Tibial nerve (tissue), 4 donors: ENCODE measurements around the gene BMP7. TPM values are rescaled to one million over a fixed set of nuclear protein-coding genes. Genes with fewer than 3 reads are reported as not detected.
A peak's percentile ranks its signal among the peaks of the same experiment; 100 is the strongest.

ENCODE experiments used
- DNase-seq, 2 donors: peaks; one replicate each; pipeline ENCODE4 v3.0.0-alpha.2; 2019; ENCODE audit warnings: low spot score in 2 of 2
- H3K27ac ChIP-seq, 4 donors: fragments of 200-600 bp; sonication (generic) in 3 of 4; one replicate each; pipeline ENCODE4 v1.5.1; 2017 to 2019; ENCODE audit warnings: mild to moderate bottlenecking in 1 of 4
- H3K27me3 ChIP-seq, 2 donors: fragments of 200-600 bp; sonication (generic) in 1 of 2; one replicate each; pipeline versions ENCODE4 v1.5.1 to v1.6.0; 2017 to 2019
- H3K36me3 ChIP-seq, 3 donors: fragments of 200-600 bp; sonication (generic); one replicate each; pipeline ENCODE4 v1.5.1; 2018 to 2019
- H3K4me1 ChIP-seq, 4 donors: fragments of 200-600 bp; sonication (generic) in 3 of 4; one replicate each; pipeline ENCODE4 v1.5.1; 2017 to 2019
- H3K4me3 ChIP-seq, 4 donors: fragments of 200-600 bp; sonication (generic) in 3 of 4; one replicate each; pipeline ENCODE4 v1.5.1; 2017 to 2019; ENCODE audit warnings: mild to moderate bottlenecking in 1 of 4, moderate library complexity in 1 of 4
- H3K9me3 ChIP-seq, 4 donors: fragments of 200-600 bp; sonication (generic) in 3 of 4; one replicate each; pipeline ENCODE4 v1.5.1; 2017 to 2019
- EP300 ChIP-seq, 2 donors: sonication (generic); formaldehyde crosslinking; IDR thresholded peaks; one replicate each; pipeline ENCODE4 v1.6.1; 2017; ENCODE audit warnings: antibody characterized with exemption in 2 of 2, mild to moderate bottlenecking in 1 of 2
- POLR2A ChIP-seq, 2 donors: fragments of 450-650 bp; IDR thresholded peaks; one replicate each; pipeline ENCODE4 v1.6.1; 2017; ENCODE audit warnings: antibody characterized with exemption in 2 of 2, mild to moderate bottlenecking in 2 of 2, moderate library complexity in 2 of 2
- WGBS, 2 donors: methylation state at CpG; one replicate each; pipeline ENCODE4 v1.1.5; 2018; 5-methylcytosine and 5-hydroxymethylcytosine counted together
- total RNA-seq, 4 donors: library from RNA; depleted of rRNA; stranded (reverse); fragments of >200 nt; gene quantifications; one replicate each; pipeline ENCODE4 v1.1.0, GENCODE V29; 2016
- TF ChIP-seq, protein P1 (sequence below), 5 experiments: fragments of 200-600 bp in 3 of 5; fragments of 450-650 bp in 2 of 5; sonication (generic) in 3 of 5; IDR thresholded peaks; one replicate each; pipeline ENCODE4 v1.5.1; 2016 to 2019; ENCODE audit warnings: antibody characterized with exemption in 5 of 5, mild to moderate bottlenecking in 3 of 5, moderate library complexity in 2 of 5

The BMP7 gene
- total RNA-seq, 4 donors from 2014 or later = 11.7 to 14.2 (median 13.4) TPM

DNA sequence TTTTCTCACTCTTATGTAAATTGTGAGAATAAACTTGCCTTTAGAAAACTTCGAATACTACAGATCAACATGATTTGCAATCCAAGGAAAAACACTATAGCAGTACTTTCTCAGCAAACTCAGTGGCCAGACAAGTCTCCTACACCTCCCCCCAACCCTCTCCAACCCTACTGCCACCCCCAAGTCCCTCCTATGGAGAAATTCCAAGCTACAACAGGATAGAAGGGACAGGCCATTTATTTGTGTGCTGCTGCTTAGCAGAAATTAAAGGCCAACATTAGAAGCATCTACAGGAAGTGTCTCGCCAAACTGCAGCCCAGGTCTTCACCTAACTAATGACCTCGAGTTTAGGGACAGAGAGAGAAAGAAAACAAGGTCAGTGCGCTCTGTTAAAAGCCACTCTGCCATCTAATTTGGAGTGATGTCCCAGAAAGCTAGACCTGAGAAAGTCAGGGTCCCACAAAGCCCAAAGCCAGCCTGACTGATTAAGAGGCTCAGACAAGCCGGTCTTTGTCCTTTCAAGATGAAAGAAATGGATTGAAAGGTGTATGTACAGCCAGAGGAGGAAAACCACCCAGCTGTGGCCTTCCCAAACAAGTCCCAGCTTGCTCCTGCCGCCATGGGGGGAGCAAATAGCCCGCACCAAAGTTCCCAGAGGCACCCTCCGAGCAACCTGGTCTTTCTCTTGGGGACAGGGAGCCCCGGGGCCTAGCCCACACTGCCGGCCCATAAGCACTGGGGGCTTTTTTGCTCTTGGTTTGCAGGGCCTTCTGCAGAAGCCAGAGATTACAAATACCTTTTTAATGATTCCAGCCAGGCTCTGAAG, 3.4 kb downstream of the BMP7 start:
- Histone ChIP-seq H3K4me3 (no peak overlapping the region), H3K27me3 (peaks cover 0 to 64% of the 10 kb centered on the region in 2 donors), H3K4me1 (peaks cover 0 to 73% (median 10%) of the 10 kb centered on the region in 4 donors), H3K36me3 (no peaks in the 10 kb centered on the region), H3K27ac (peak overlapping the region in 3 of 4 donors; percentile 56 to 90 (median 84)), H3K9me3 (no peaks in the 10 kb centered on the region)
- WGBS, 2 donors = 44 to 52% methylated on average over 10 of the region's 10 CpGs
- no peak for DNase-seq
- TF ChIP-seq, protein P1, sequence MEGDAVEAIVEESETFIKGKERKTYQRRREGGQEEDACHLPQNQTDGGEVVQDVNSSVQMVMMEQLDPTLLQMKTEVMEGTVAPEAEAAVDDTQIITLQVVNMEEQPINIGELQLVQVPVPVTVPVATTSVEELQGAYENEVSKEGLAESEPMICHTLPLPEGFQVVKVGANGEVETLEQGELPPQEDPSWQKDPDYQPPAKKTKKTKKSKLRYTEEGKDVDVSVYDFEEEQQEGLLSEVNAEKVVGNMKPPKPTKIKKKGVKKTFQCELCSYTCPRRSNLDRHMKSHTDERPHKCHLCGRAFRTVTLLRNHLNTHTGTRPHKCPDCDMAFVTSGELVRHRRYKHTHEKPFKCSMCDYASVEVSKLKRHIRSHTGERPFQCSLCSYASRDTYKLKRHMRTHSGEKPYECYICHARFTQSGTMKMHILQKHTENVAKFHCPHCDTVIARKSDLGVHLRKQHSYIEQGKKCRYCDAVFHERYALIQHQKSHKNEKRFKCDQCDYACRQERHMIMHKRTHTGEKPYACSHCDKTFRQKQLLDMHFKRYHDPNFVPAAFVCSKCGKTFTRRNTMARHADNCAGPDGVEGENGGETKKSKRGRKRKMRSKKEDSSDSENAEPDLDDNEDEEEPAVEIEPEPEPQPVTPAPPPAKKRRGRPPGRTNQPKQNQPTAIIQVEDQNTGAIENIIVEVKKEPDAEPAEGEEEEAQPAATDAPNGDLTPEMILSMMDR (IDR thresholded peaks at IDR 0.05) = no peak
- TF ChIP-seq POLR2A (IDR thresholded peaks at IDR 0.05) = no peak
- no peak for TF ChIP-seq EP300 (IDR thresholded peaks at IDR 0.05)

DNA sequence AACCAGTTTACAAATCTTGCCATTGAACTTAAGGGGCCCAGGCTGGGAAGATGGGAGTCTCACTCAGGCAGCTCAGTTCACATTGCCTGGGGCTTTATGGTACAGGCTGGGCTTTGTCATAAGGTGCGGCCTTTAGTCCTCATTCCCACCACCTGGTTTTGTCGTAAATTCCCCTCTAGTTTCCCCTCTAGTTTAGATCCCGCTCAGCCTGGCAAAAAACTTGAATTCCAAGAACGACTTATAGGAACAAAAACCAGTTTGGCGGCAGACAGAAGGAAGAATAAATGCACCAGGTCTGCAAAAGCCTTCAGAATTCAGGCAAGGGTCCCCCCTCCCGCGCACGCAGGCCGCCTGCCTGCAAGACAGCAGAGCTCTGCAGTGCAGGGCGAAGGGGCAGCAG, 4.1 kb downstream of the BMP7 start:
- peak overlapping the region in 3 of 4 donors; percentile 56 to 90 (median 84) for H3K27ac ChIP-seq
- DNase-seq = no peak
- no peaks in the 10 kb centered on the region for H3K36me3 ChIP-seq
- 51 to 52% methylated on average over 10 of the region's 10 CpGs for WGBS, 2 donors
- no peak overlapping the region for H3K4me3 ChIP-seq
- H3K9me3 ChIP-seq = no peaks in the 10 kb centered on the region
- TF ChIP-seq, protein P1 (IDR thresholded peaks at IDR 0.05) = no peak
- TF ChIP-seq EP300 (IDR thresholded peaks at IDR 0.05) = no peak
- no peak for TF ChIP-seq POLR2A (IDR thresholded peaks at IDR 0.05)
- H3K4me1 ChIP-seq = peaks cover 0 to 79% (median 14%) of the 10 kb centered on the region in 4 donors
- H3K27me3 ChIP-seq = peaks cover 0 to 57% of the 10 kb centered on the region in 2 donors

DNA sequence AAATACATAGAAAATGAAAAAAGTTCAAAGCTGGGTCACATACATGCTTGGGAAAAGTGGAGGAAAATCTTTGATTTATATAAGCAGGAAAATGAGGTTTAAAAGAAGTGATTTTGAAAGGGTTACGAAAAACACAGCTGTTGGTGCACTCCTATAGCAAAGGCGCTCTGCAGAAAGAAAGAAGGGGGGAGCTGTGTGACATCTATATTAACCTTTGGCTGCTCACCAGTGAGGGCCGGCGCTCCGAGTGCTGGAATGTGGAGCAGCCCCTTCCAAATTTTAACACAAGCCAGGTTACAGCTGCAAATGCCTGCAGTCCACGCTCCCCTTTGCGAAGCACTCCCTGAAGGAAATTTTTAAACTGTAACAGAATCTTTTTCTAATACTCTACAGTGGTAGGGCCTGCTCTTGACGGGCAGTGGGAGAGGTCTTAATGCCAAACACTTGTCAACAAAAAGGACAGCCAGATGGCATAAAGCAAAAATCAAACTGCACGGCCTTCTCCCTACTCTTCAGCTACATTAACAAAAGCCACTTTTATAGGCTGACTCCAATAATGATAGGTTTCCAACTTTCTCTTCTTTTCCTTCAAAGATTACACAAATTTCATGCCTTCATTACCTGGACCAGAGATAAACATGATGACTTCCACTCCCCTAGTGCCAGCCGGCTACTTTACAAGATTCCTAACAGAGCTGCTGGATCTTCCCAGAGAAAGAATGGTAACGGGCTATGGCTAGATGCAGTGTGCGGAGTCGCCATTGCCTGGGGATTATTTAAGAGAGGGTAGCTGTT, 4.8 kb downstream of the BMP7 start:
- H3K36me3 ChIP-seq = no peaks in the 10 kb centered on the region
- TF ChIP-seq EP300 (IDR thresholded peaks at IDR 0.05) = no peak
- no peak for TF ChIP-seq POLR2A (IDR thresholded peaks at IDR 0.05)
- TF ChIP-seq, protein P1 (IDR thresholded peaks at IDR 0.05) = no peak
- H3K4me3 ChIP-seq = no peak overlapping the region
- H3K9me3 ChIP-seq = no peaks in the 10 kb centered on the region
- DNase-seq = no peak
- H3K4me1 ChIP-seq = peaks cover 0 to 76% (median 16%) of the 10 kb centered on the region in 4 donors
- H3K27me3 ChIP-seq = peaks cover 0 to 50% of the 10 kb centered on the region in 2 donors
- peak overlapping the region; percentile 17 to 90 (median 70) for H3K27ac ChIP-seq
- 38 to 47% methylated on average over 13 of the region's 13 CpGs for WGBS, 2 donors

DNA sequence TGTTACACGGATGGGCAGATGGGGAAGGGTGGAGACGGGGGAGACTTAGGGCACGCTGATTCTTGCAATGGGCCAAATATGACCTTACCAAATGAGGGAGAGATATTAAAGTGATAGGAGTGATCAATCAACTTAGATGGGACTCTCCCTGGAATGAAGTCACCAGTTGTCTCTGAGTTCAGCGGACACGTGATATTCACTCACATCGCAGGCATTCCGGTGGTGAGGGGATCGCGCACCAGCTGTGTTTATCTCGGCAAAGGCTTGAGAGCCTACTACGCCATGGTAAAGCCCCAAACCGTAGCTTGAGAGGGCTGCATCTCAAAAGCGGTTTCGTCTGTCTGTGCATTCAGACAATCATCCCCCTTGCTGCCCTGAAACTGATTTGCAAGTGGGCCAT, 5.5 kb downstream of the BMP7 start:
- Histone ChIP-seq H3K36me3 (no peaks in the 10 kb centered on the region), H3K9me3 (no peaks in the 10 kb centered on the region), H3K27me3 (peaks cover 0 to 46% of the 10 kb centered on the region in 2 donors), H3K4me1 (peaks cover 0 to 72% (median 16%) of the 10 kb centered on the region in 4 donors), H3K27ac (peak overlapping the region; percentile 17 to 90 (median 64)), H3K4me3 (no peak overlapping the region)
- no peak for DNase-seq
- WGBS, 2 donors = 34 to 39% methylated on average over 14 of the region's 14 CpGs
- TF ChIP-seq, protein P1 (IDR thresholded peaks at IDR 0.05) = no peak
- TF ChIP-seq EP300 (IDR thresholded peaks at IDR 0.05) = no peak
- no peak for TF ChIP-seq POLR2A (IDR thresholded peaks at IDR 0.05)
